ENCODE data around the gene C16orf78.
A peak's percentile ranks its signal among the peaks of the same experiment; 100 is the strongest.

Gene C16orf78

DNA sequence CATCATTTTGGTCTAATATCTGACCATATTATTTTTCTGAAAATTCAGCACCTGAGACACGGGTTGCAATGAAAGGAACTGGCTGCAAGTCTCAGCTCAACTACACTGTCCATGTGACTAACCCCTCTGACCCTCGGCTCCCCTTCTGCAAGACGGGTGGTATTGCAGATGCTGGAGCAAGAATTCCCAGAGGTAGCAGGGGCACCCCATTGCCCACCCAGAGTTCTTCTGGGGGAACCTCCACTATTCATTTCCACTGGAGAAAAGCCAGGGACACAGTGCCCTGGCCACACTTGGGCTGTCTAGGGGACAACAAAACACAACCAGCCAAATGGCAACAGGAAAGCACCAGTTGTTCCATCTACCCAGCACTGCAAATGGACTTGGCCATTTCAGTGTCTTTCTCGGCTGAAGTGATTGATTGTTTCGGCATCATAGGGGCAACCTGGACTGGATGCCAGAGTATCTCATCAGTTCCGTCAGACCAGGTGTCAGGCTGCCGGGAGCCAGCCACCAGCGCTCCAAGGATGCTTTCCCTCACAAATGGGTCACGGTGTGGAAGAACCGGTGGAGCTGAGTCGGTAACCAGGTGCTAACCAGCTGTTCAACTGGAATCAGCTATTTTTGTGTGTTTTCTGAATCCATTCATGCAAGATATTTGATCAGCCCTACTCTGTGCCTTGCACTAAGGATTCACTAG is 58.1 kb downstream of the C16orf78 start:
- no peak for DNase-seq

GRCh38 chr16:49434733-49435132 is 61.1 kb downstream of the C16orf78 start:
- DNase-seq = no peak

DNA sequence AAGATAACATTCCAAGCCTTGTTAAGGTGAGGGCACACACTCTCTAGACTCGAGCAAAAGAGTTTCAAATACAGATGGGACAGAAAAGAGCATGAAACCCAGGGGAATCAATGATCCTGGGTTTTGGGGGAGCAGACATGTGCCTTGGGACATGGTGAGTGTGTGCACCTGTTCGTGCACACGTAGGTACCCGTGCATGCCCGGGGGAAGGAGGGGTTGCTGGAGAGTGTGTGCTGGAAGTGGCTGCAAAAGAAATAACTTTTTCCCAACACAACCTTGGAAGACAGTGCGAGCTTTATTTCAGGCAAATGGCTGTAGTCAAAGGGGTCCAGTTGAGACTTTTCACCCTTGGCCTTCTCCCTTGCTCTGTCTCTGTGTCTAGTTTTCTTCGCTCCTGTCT is 62.6 kb downstream of the C16orf78 start:
- no peak for DNase-seq

DNA sequence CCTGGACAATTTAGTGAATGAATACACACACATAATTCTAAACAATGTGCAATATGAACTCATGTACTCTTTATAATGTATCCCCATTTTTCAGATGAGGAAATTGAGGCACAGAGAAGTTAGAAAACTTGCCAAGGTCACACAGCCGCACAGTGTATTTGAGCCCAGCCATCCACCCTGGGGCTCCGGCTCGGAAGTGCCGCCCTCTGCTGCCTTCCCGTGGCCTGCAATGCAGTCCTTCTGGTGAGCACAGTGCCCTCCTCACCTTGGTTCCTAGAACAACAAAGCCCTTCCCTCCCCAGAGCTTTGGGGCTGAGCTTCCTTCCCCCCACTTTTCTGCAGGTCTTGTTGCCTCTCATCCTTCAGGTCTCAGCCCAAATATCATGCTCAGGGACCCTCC is 63.7 kb downstream of the C16orf78 start:
- no peak for DNase-seq

- DNase-seq = no peak
Observed at GRCh38 chr16:49439050-49439449, 65.4 kb downstream of the C16orf78 start.

GRCh38 chr16:49439676-49440075 is 66.1 kb downstream of the C16orf78 start:
- DNase-seq = no peak

GRCh38 chr16:49440156-49441065 is 66.8 kb downstream of the C16orf78 start:
- DNase-seq = peak; percentile 28

DNA sequence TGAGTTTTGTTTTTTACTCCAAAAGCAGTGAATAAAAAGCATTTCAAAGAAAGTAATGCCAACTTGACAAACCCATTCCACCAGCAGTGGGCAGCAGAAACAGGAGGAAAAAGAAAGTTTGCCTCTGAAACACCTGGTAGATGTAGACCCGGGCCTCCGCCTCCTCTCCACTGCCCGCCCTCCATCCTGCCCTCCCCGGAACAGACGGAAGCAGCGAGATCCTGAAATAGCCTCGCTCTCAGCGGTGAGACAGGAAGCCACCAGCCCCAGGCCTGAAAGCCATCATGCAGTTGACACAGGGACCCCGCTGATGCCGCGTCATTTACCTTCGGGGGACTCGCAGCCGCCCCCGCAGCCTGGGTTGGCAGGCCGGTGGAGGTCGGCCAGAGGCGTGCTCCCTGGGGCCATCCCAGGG is 67.8 kb downstream of the C16orf78 start:
- DNase-seq = peak; percentile 61

- no peak for DNase-seq
Observed at GRCh38 chr16:49442805-49443204, 69.2 kb downstream of the C16orf78 start.

GRCh38 chr16:49443576-49443975 is 70.0 kb downstream of the C16orf78 start:
- no peak for DNase-seq

GRCh38 chr16:49446805-49447204 is 73.2 kb downstream of the C16orf78 start:
- DNase-seq = no peak
